ENCODE measurements around the gene ETV7. TPM values are rescaled to one million over a fixed set of nuclear protein-coding genes. Genes with fewer than 3 reads are reported as not detected.
A peak's percentile ranks its signal among the peaks of the same experiment; 100 is the strongest.

ETV7 gene
- total and polyA plus RNA-seq, 8 donors, result 0.16 to 4.6 (median 1.1) TPM

- 81 to 85% methylated on average over 3 of the region's 3 CpGs for WGBS, 2 donors
- Histone ChIP-seq H3K27ac (peak overlapping the region in 2 of 4 donors; percentile 78 to 83), H3K27me3 (no peaks in the 10 kb centered on the region), H3K36me3 (no peaks in the 10 kb centered on the region), H3K9me3 (no peaks in the 10 kb centered on the region), H3K4me3 (no peak overlapping the region), H3K4me1 (peaks cover 0 to 32% (median 0%) of the 10 kb centered on the region in 3 donors)
- intact Hi-C loops (cut with DNase I), result no loop called here
- DNase-seq, result peak in 1 of 6 donors; percentile 6
- TF ChIP-seq CTCF (IDR thresholded peaks at IDR 0.05), result no peak
- ATAC-seq, result peak in 3 of 4 donors; percentile 24 to 55 (median 50)
- FAIRE-seq, result no peak
Measured at GRCh38 chr6:36357872-36358225, 29.6 kb downstream of the ETV7 start.

- ATAC-seq (no peak), FAIRE-seq (no peak), DNase-seq (no peak)
- Histone ChIP-seq H3K4me1 (peaks cover 0 to 43% (median 0%) of the 10 kb centered on the region in 3 donors), H3K27ac (no peak overlapping the region), H3K9me3 (no peaks in the 10 kb centered on the region), H3K36me3 (no peaks in the 10 kb centered on the region), H3K27me3 (no peaks in the 10 kb centered on the region), H3K4me3 (no peak overlapping the region)
- intact Hi-C loops (cut with DNase I), result no loop called here
- no peak for TF ChIP-seq CTCF (IDR thresholded peaks at IDR 0.05)
- WGBS, 2 donors, result 77% methylated on average over 4 of the region's 4 CpGs
Measured at GRCh38 chr6:36355819-36356218, 31.6 kb downstream of the ETV7 start.

GRCh38 chr6:36353411-36353915 is 34.0 kb downstream of the ETV7 start:
- Histone ChIP-seq H3K36me3 (no peaks in the 10 kb centered on the region), H3K27ac (no peak overlapping the region), H3K9me3 (no peaks in the 10 kb centered on the region), H3K27me3 (no peaks in the 10 kb centered on the region), H3K4me3 (no peak overlapping the region), H3K4me1 (peaks cover 0 to 41% (median 0%) of the 10 kb centered on the region in 3 donors)
- TF ChIP-seq CTCF (IDR thresholded peaks at IDR 0.05), result no peak
- WGBS, 2 donors, result 72 to 83% methylated on average over 4 of the region's 4 CpGs
- FAIRE-seq, result no peak
- no peak for ATAC-seq
- DNase-seq, result no peak
- intact Hi-C loops (cut with DNase I), result no loop called here

DNA sequence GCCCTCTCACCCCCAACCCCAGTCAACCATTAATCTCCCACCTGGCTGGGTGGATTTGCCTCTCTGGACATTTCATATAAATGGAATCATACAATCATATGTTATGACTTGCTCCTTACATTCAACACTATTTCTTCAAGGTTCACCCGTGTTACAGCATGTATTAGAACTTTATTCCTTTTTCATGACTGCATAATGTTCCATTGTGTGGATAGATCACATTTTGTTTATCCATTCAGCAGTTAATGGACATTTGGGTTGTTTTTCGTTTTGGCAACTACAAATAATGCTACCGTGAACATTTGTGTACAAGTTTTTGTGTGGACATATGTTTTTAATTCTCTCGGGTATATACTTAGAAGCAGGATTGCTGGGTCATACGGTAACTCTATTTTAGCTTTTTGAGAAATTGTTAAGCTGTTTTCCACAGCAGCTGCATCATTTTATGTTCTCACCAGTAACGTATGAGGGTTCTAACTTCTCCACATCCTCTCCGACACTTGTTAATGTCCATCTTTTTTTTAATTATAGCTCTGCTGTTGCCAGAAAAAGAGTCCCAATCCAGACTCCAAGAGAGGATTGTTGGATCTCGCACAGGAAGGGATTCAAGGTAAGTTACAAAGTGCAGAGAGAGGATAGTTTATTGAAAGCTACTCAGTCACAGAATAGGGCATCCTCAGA is 34.9 kb downstream of the ETV7 start:
- no peak for TF ChIP-seq CTCF (IDR thresholded peaks at IDR 0.05)
- Histone ChIP-seq H3K4me1 (peaks cover 0 to 39% (median 4%) of the 10 kb centered on the region in 3 donors), H3K27me3 (no peaks in the 10 kb centered on the region), H3K4me3 (no peak overlapping the region), H3K27ac (peak overlapping the region in 1 of 4 donors; percentile 69), H3K36me3 (no peaks in the 10 kb centered on the region), H3K9me3 (no peaks in the 10 kb centered on the region)
- intact Hi-C loops (cut with DNase I), result no loop called here
- no peak for ATAC-seq
- no peak for DNase-seq
- FAIRE-seq, result no peak
- WGBS, 2 donors, result 82 to 91% methylated on average over 8 of the region's 8 CpGs

Measured in pancreas (tissue), 10 donors.